T1000 (cell line): ENCODE measurements around the gene STIM2.

Experiments used
- DNase-seq: peaks from one replicate; lab custom pipeline; 2025; ENCODE audit warnings: mixed read lengths; lab: John Stamatoyannopoulos, UW

STIM2 gene

GRCh38 chr4:26900765-26901164 lies 40.1 kb downstream of the STIM2 start:
- DNase-seq, result no peak

GRCh38 chr4:26905172-26905571 lies 44.5 kb downstream of the STIM2 start:
- no peak for DNase-seq

- DNase-seq, result no peak
Observed at GRCh38 chr4:26907731-26908599, 47.3 kb downstream of the STIM2 start.

DNA sequence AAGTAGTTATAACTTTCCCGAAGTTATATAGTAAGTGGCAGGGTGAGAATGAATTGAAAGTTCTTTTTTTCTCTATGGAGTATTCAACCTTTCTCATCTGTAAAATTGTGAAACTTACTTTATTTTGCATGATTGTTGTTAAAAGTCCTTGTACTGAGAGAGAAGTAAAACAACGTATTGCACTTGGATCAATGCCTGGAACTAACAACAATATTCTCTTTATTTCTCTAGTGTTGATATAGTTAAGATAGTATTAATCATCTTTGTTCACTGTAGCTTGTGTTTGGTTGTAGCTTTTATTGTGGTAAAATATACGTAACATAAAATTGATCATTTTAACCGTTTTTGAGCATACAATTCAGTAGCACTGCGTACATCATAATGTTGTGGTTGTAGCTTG lies 48.7 kb downstream of the STIM2 start:
- no peak for DNase-seq

DNA sequence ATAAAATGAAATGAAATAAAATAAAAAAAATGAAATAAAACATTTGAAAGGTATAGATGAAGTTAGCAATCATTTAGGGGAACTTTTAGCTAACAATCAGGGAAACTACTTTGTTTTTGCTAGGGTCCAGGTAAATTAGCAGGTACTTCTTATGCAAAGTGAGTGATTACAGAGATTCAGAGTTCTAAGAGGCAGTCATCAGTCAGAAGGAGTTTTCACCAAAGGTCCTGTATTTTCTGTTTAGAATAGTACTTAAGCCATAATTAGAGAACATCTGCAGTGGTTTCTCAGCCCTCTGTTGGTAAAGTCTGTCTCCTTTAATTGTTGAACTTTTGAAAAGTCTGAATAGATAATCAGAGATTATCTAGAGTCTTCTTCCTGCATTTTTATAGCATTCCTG lies 50.6 kb downstream of the STIM2 start:
- DNase-seq, result no peak

- no peak for DNase-seq
Observed at GRCh38 chr4:26912069-26912468, 51.4 kb downstream of the STIM2 start.

GRCh38 chr4:26912810-26913209 lies 52.2 kb downstream of the STIM2 start:
- no peak for DNase-seq

DNA sequence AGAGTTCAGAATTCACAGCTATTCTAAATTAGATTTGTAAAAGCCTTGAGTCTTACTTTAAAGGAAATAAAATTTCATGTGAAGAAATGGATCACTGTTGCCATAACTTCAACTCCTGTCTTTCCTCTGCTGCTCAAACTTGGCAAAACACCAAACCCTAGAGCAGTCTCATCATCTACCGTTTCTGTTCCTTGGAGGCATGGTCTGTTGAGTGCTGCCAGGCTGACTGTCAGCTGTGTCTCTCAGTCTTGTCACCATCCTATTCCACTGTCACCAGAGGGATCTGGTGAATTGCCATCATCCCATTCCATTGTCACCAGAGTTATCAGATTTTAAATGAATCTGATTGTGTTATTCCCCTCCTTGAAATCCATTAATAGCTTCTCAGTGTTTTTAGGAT lies 55.6 kb downstream of the STIM2 start:
- DNase-seq, result no peak

GRCh38 chr4:26930964-26931363 lies 70.3 kb downstream of the STIM2 start:
- no peak for DNase-seq

- no peak for DNase-seq
Observed at GRCh38 chr4:26931451-26931850, 70.8 kb downstream of the STIM2 start.

DNA sequence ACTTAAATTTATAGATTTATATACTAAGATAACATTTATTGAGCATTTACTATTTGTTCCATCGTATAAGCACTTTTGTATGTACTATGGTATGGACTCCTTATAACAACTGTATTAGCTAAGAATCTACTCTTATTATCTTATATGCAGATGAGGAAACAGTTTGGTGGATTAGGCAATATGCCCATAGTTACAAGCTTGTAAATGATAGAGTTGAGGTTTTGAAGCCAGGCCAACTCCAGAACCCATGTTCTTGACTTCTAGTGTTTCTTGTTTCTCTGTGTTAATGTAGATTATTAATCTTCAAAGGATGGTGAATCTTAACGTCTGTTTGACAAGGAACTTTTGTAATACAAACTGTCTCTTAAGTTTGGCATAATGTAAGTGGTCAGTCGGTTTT lies 71.3 kb downstream of the STIM2 start:
- DNase-seq, result no peak

DNA sequence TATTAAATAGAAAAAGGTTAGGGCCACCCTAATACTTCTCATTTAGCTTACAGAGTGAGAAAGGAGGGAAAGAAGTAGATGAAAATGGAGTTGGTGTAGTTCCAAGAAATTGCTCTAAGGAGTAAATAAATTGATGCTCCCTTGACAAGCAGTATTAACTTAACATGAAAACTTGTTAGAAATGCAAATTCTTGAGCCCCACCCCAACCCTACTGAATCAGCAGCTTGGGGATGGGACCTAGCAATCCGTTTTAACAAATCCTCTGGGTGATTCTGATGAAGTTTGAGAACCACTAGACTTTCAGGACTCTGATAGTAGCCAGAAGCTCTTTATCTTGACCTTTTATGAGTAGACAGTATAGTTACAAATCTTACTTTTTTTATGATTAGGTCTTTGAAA lies 74.8 kb downstream of the STIM2 start:
- DNase-seq, result no peak

GRCh38 chr4:26936284-26937065 lies 75.8 kb downstream of the STIM2 start:
- no peak for DNase-seq

- no peak for DNase-seq
Observed at GRCh38 chr4:26937139-26937538, 76.5 kb downstream of the STIM2 start.

DNA sequence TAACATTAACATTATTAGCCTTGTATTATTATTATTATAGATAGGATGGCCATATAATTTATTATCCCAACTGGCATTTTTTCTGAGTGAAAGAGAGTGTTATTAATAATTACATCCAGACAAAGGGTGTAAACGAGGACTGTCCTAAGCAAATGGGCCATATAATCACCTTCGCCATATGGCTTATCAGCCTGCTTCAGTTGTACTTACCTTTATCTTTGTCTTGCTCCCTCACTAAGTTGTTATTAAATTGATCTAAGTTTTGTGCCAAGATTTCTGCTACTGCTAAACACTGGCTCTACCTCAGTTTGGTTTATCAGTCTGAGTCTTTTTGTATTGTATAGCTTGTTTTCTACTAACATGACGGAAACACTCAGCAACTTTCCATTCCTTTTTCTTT lies 76.9 kb downstream of the STIM2 start:
- DNase-seq, result no peak

DNA sequence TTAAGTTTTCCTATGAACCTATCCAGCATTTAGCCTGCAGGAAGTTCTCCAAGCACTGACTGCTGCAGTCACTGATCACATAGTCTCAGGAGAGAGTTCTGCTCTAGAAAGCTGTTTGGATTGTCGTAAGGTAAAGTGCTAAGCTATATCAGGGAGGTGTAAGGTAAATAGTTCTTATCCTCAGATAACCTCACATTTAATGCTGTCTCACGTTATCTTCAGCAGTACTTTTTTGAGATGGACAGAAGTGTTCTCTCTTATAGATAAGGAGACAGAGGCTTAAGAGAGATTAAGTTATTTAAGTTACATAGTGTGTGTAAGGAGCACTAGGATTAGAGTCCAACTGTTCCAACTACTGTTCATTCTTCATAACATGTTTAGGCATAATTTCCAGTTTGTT lies 77.9 kb downstream of the STIM2 start:
- no peak for DNase-seq

- no peak for DNase-seq
Observed at GRCh38 chr4:26941951-26942350, 81.3 kb downstream of the STIM2 start.

DNA sequence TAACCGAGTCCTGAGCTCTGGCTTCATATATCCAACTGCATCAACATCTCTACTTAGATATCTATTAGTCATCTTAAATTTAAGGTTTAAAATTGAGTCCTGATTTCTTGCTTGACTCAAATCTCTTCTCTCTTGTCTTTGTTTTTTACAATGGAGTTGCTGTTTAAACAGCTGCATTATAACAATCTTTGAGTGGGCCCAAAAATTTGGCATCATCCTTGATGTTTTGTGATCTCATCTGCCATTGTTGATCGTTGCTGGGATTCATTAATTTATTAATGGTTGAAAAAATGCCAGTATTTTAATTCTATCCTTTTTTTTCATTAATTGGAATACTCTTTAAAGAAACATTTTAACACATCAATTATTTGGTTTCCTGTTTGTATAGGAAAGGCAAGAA lies 82.2 kb downstream of the STIM2 start:
- DNase-seq, result no peak

GRCh38 chr4:26943391-26943790 lies 82.8 kb downstream of the STIM2 start:
- no peak for DNase-seq

GRCh38 chr4:26945794-26946193 lies 85.2 kb downstream of the STIM2 start:
- DNase-seq, result no peak

- DNase-seq, result no peak
Observed at GRCh38 chr4:26947318-26947717, 86.7 kb downstream of the STIM2 start.

DNA sequence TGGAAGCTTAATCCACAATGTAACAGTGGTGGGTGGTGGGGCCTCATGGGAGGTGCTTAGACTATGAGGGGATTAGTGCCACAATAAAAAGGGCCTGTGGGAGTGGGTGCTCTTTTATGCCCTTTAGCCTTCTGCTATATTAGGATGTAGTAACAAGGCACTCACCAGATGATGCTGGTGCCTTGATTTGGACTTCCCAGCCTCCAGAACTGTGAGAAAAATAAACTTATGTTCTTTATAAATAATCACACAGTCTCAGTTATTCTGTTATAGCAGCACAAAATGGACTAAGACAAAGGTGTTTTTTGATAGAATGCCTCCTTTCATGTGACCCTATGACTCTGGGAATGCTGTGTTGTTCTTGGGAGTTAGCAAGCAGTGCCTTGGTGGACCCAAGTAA lies 89.8 kb downstream of the STIM2 start:
- no peak for DNase-seq

- DNase-seq, result no peak
Observed at GRCh38 chr4:26952891-26953290, 92.2 kb downstream of the STIM2 start.
